CD4-positive, CD25-positive, alpha-beta regulatory T cell (primary cell): ENCODE data around the gene MTHFSD. TPM values are rescaled to one million over a fixed set of nuclear protein-coding genes. Genes with fewer than 3 reads are reported as not detected.

ENCODE experiments used
- ATAC-seq, 2 donors: fragments of 150-1000 bp; cut with Tn5 transposase; one replicate each; pipeline ENCODE4 v1.10.0; 2021; ENCODE audit warnings: low read depth in 2 of 2, moderate number of reproducible peaks in 2 of 2, moderate library complexity in 1 of 2
- DNase-seq, 3 donors: peaks; one replicate each; pipeline versions ENCODE4 v3.0.0 to v3.0.0-alpha.2; 2012 to 2022; ENCODE audit warnings: mixed read lengths in 1 of 3
- H3K27ac ChIP-seq: one replicate; pipeline ENCODE4 v1.7.0; 2013; ENCODE audit warnings: mild to moderate bottlenecking, low read length; ENCODE audit not compliant: insufficient read depth, poor library complexity, severe bottlenecking
- H3K27me3 ChIP-seq: one replicate; pipeline ENCODE4 v1.7.0; 2013; ENCODE audit warnings: low read length; ENCODE audit not compliant: control insufficient read depth, insufficient read depth
- H3K36me3 ChIP-seq: one replicate; pipeline ENCODE4 v1.7.0; 2013; ENCODE audit warnings: mild to moderate bottlenecking, low read length, moderate library complexity; ENCODE audit not compliant: control insufficient read depth, insufficient read depth
- H3K4me1 ChIP-seq: 2 replicates; pipeline ENCODE4 v1.7.0; 2013; ENCODE audit warnings: mild to moderate bottlenecking, low read length; ENCODE audit not compliant: insufficient read depth, control insufficient read depth, poor library complexity, severe bottlenecking
- H3K4me3 ChIP-seq: one replicate; pipeline ENCODE4 v1.7.0; 2013; ENCODE audit warnings: low read depth, mild to moderate bottlenecking, low read length, moderate library complexity
- H3K9me3 ChIP-seq, 2 experiments: 1 replicate in 1 of 2; 2 replicates in 1 of 2; pipeline ENCODE4 v1.7.0; 2013; ENCODE audit warnings: low read length in 2 of 2, mild to moderate bottlenecking in 1 of 2, moderate library complexity in 1 of 2; ENCODE audit not compliant: control insufficient read depth in 2 of 2
- H3K27ac Mint-ChIP-seq, 3 donors: one replicate each; pipeline ENCODE4 v1.8.0; 2020 to 2022; ENCODE audit warnings: mild to moderate bottlenecking in 3 of 3, mixed read lengths in 3 of 3, moderate library complexity in 2 of 3
- H3K27me3 Mint-ChIP-seq: one replicate; pipeline ENCODE4 v1.8.0; 2022; ENCODE audit warnings: mild to moderate bottlenecking, mixed read lengths
- H3K36me3 Mint-ChIP-seq: one replicate; pipeline ENCODE4 v1.8.0; 2020; ENCODE audit warnings: mixed read lengths
- H3K4me1 Mint-ChIP-seq, 4 donors: one replicate each; pipeline ENCODE4 v1.8.0; 2020 to 2022; ENCODE audit warnings: mixed read lengths in 4 of 4, mild to moderate bottlenecking in 1 of 4
- H3K4me3 Mint-ChIP-seq, 4 donors: one replicate each; pipeline ENCODE4 v1.8.0; 2020 to 2022; ENCODE audit warnings: mild to moderate bottlenecking in 4 of 4, mixed read lengths in 4 of 4, moderate library complexity in 3 of 4
- H3K9me3 Mint-ChIP-seq, 7 donors: one replicate each; pipeline ENCODE4 v1.8.0; 2020 to 2022; ENCODE audit warnings: mixed read lengths in 7 of 7, mild to moderate bottlenecking in 3 of 7, moderate library complexity in 2 of 7
- polyA plus RNA-seq, 4 donors: library from polyadenylated mRNA; unstranded; fragments of 300-500 nt; fragmentation: Illumina TruSeq; gene quantifications; one replicate each; pipeline ENCODE4 v1.2.3, GENCODE V29; 2021
- total RNA-seq: library from RNA; stranded (reverse); gene quantifications from one replicate; pipeline ENCODE4 v1.2.3, GENCODE V29; 2022

Gene MTHFSD
- total and polyA plus RNA-seq, 5 donors from 2014 or later: 13.4 to 19.4 (median 16.4) TPM

GRCh38 chr16:86513471-86514277 is 41.4 kb downstream of the MTHFSD start:
- H3K27me3 ChIP-seq: peaks cover 16% of the 10 kb centered on the region
- DNase-seq (no peak), ATAC-seq (no peak)
- H3K4me3 ChIP-seq: no peak overlapping the region
- no peaks in the 10 kb centered on the region for H3K9me3 ChIP-seq
- Mint-ChIP-seq H3K9me3 (peaks cover 0 to 7% (median 0%) of the 10 kb centered on the region in 7 donors), H3K27ac (no peak overlapping the region), H3K4me3 (peak overlapping the region in 3 of 4 donors; percentile 6 to 83 (median 57)), H3K36me3 (no peaks in the 10 kb centered on the region), H3K4me1 (peaks cover 3 to 15% (median 7%) of the 10 kb centered on the region in 4 donors), H3K27me3 (peaks cover 59% of the 10 kb centered on the region)
- no peak overlapping the region for H3K27ac ChIP-seq
- peaks cover 18% of the 10 kb centered on the region for H3K4me1 ChIP-seq
- H3K36me3 ChIP-seq: no peaks in the 10 kb centered on the region

GRCh38 chr16:86512860-86513470 is 42.1 kb downstream of the MTHFSD start:
- H3K4me1 ChIP-seq: peaks cover 21% of the 10 kb centered on the region
- ATAC-seq (no peak), DNase-seq (no peak)
- H3K4me1 Mint-ChIP-seq: peaks cover 3 to 16% (median 7%) of the 10 kb centered on the region in 4 donors
- no peaks in the 10 kb centered on the region for H3K36me3 ChIP-seq
- H3K9me3 Mint-ChIP-seq: peaks cover 0 to 5% (median 0%) of the 10 kb centered on the region in 7 donors
- no peak overlapping the region for H3K27ac Mint-ChIP-seq
- no peak overlapping the region for H3K4me3 ChIP-seq
- no peaks in the 10 kb centered on the region for H3K9me3 ChIP-seq
- H3K4me3 Mint-ChIP-seq: peak overlapping the region in 1 of 4 donors; percentile 26
- no peak overlapping the region for H3K27ac ChIP-seq
- H3K36me3 Mint-ChIP-seq: no peaks in the 10 kb centered on the region
- H3K27me3 ChIP-seq: peaks cover 16% of the 10 kb centered on the region
- peaks cover 52% of the 10 kb centered on the region for H3K27me3 Mint-ChIP-seq

GRCh38 chr16:86512301-86512859 is 42.7 kb downstream of the MTHFSD start:
- no peaks in the 10 kb centered on the region for H3K36me3 ChIP-seq
- Mint-ChIP-seq H3K36me3 (no peaks in the 10 kb centered on the region), H3K4me3 (no peak overlapping the region), H3K27me3 (peaks cover 52% of the 10 kb centered on the region), H3K4me1 (peaks cover 3 to 21% (median 7%) of the 10 kb centered on the region in 4 donors), H3K9me3 (peaks cover 0 to 4% (median 0%) of the 10 kb centered on the region in 7 donors), H3K27ac (no peak overlapping the region)
- no peak overlapping the region for H3K27ac ChIP-seq
- H3K27me3 ChIP-seq: peaks cover 15% of the 10 kb centered on the region
- peaks cover 21% of the 10 kb centered on the region for H3K4me1 ChIP-seq
- H3K9me3 ChIP-seq: no peaks in the 10 kb centered on the region
- no peak for ATAC-seq
- H3K4me3 ChIP-seq: no peak overlapping the region
- no peak for DNase-seq

GRCh38 chr16:86511317-86512161 is 43.5 kb downstream of the MTHFSD start:
- Mint-ChIP-seq H3K4me1 (peaks cover 3 to 28% (median 7%) of the 10 kb centered on the region in 4 donors), H3K27me3 (peaks cover 55% of the 10 kb centered on the region), H3K27ac (no peak overlapping the region), H3K4me3 (peak overlapping the region in 2 of 4 donors; percentile 26 to 54), H3K9me3 (peaks cover 0 to 4% (median 0%) of the 10 kb centered on the region in 7 donors), H3K36me3 (no peaks in the 10 kb centered on the region)
- DNase-seq (no peak), ATAC-seq (no peak)
- Histone ChIP-seq H3K4me1 (peaks cover 21% of the 10 kb centered on the region), H3K4me3 (no peak overlapping the region), H3K27ac (no peak overlapping the region), H3K9me3 (no peaks in the 10 kb centered on the region), H3K36me3 (no peaks in the 10 kb centered on the region), H3K27me3 (peaks cover 17% of the 10 kb centered on the region)

- peak in 1 of 3 donors; percentile 28 for DNase-seq
- Mint-ChIP-seq H3K9me3 (peaks cover 0 to 6% (median 0%) of the 10 kb centered on the region in 7 donors), H3K27me3 (peaks cover 63% of the 10 kb centered on the region), H3K36me3 (no peaks in the 10 kb centered on the region), H3K4me3 (peak within 1 kb of the TSS; percentile 77 to 85 (median 80)), H3K27ac (no peak within 1 kb of the TSS), H3K4me1 (peaks cover 3 to 37% (median 8%) of the 10 kb centered on the region in 4 donors)
- no peak within 1 kb of the TSS for H3K27ac ChIP-seq
- peaks cover 21% of the 10 kb centered on the region for H3K27me3 ChIP-seq
- no peaks in the 10 kb centered on the region for H3K9me3 ChIP-seq
- H3K4me3 ChIP-seq: no peak within 1 kb of the TSS
- ATAC-seq: no peak
- H3K36me3 ChIP-seq: no peaks in the 10 kb centered on the region
- H3K4me1 ChIP-seq: peaks cover 24% of the 10 kb centered on the region
Measured at GRCh38 chr16:86510465-86511261, 44.4 kb downstream of the MTHFSD start, which contains the start of gene FOXF1. FOXF1 (plus strand) TSS chr16:86510527; CDS start chr16:86510570, 43 bp downstream.

GRCh38 chr16:86509759-86510464 is 45.1 kb downstream of the MTHFSD start:
- ATAC-seq (no peak), DNase-seq (peak in 1 of 3 donors; percentile 16)
- Histone ChIP-seq H3K27ac (no peak overlapping the region), H3K27me3 (peaks cover 22% of the 10 kb centered on the region), H3K4me3 (no peak overlapping the region), H3K36me3 (no peaks in the 10 kb centered on the region), H3K9me3 (no peaks in the 10 kb centered on the region), H3K4me1 (peaks cover 24% of the 10 kb centered on the region)
- Mint-ChIP-seq H3K27ac (no peak overlapping the region), H3K4me3 (peak overlapping the region in 2 of 4 donors; percentile 38 to 80), H3K36me3 (no peaks in the 10 kb centered on the region), H3K4me1 (peaks cover 3 to 41% (median 10%) of the 10 kb centered on the region in 4 donors), H3K27me3 (peaks cover 63% of the 10 kb centered on the region), H3K9me3 (peaks cover 0 to 6% (median 0%) of the 10 kb centered on the region in 7 donors)
